HepG2 (cell line): ENCODE data around the gene C22orf15. TPM values are rescaled to one million over a fixed set of nuclear protein-coding genes. Genes with fewer than 3 reads are reported as not detected.

Experiments
- GABPB1 ChIP-seq: IDR thresholded peaks from 2 replicates; pipeline ENCODE4 v1.6.1; 2016; ENCODE audit warnings: mild to moderate bottlenecking, missing genetic modification reagents, moderate library complexity, missing compliant biosample characterization
- HES4 ChIP-seq: sonication (generic); formaldehyde crosslinking; IDR thresholded peaks from 2 replicates; pipeline ENCODE4 v1.9.0; 2021; ENCODE audit warnings: mild to moderate bottlenecking, missing genetic modification reagents, borderline replicate concordance
- HMG20A ChIP-seq: IDR thresholded peaks from 2 replicates; pipeline ENCODE4 v1.6.1; 2016; ENCODE audit warnings: borderline replicate concordance
- IRX3 ChIP-seq: sonication (generic); formaldehyde crosslinking; IDR thresholded peaks from 2 replicates; pipeline ENCODE4 v1.8.1; 2023; ENCODE audit warnings: mild to moderate bottlenecking, low read depth, missing genetic modification reagents, borderline replicate concordance
- KDM6A ChIP-seq: IDR thresholded peaks from 2 replicates; pipeline ENCODE4 v1.6.1; 2016; ENCODE audit warnings: low read depth
- KLF11 ChIP-seq: IDR thresholded peaks from 2 replicates; pipeline ENCODE4 v1.6.1; 2016; ENCODE audit warnings: missing compliant biosample characterization
- MAX ChIP-seq: IDR thresholded peaks from 2 replicates; pipeline ENCODE4 v1.6.1; 2012; ENCODE audit warnings: inconsistent platforms
- MYNN ChIP-seq: sonication (generic); formaldehyde crosslinking; IDR thresholded peaks from 2 replicates; pipeline ENCODE4 v1.4.0; 2020; ENCODE audit warnings: mild to moderate bottlenecking, low read depth, missing genetic modification reagents
- RAD21 ChIP-seq: fragments of 450-650 bp; formaldehyde crosslinking; IDR thresholded peaks from 2 replicates; pipeline ENCODE4 v1.5.0; 2020; ENCODE audit warnings: mild to moderate bottlenecking
- SAP130 ChIP-seq: IDR thresholded peaks from 2 replicates; pipeline ENCODE4 v1.6.1; 2016; ENCODE audit warnings: low read depth
- SPEN ChIP-seq: sonication (generic); formaldehyde crosslinking; IDR thresholded peaks from 2 replicates; pipeline ENCODE4 v1.5.1; 2020; ENCODE audit warnings: low read depth, mild to moderate bottlenecking, missing genetic modification reagents
- SRSF1 ChIP-seq: fragments of 200-400 bp; formaldehyde crosslinking; optimal IDR thresholded peaks from 2 replicates; pipeline ENCODE3; 2017; ENCODE audit warnings: mild to moderate bottlenecking, low read depth, low read length, moderate library complexity
- SSRP1 ChIP-seq: IDR thresholded peaks from 2 replicates; pipeline ENCODE4 v1.6.1; 2016; ENCODE audit warnings: control low read depth
- ZNF24 ChIP-seq: fragments of 450-650 bp; IDR thresholded peaks from 2 replicates; pipeline ENCODE4 v1.6.1; 2017; ENCODE audit warnings: antibody characterized with exemption, mild to moderate bottlenecking
- ZNF382 ChIP-seq: sonication (generic); formaldehyde crosslinking; IDR thresholded peaks from 2 replicates; pipeline ENCODE4 v1.5.0; 2020; ENCODE audit warnings: missing genetic modification reagents, mild to moderate bottlenecking, borderline replicate concordance
- ZNF563 ChIP-seq: sonication (generic); formaldehyde crosslinking; IDR thresholded peaks from 2 replicates; pipeline ENCODE4 v1.8.0; 2022; ENCODE audit warnings: mild to moderate bottlenecking, moderate library complexity, missing genetic modification reagents
- ZNF574 ChIP-seq: sonication (generic); formaldehyde crosslinking; IDR thresholded peaks from 2 replicates; pipeline ENCODE4 v1.4.0; 2020; ENCODE audit warnings: missing genetic modification reagents
- ZNF768 ChIP-seq: sonication (generic); formaldehyde crosslinking; IDR thresholded peaks from 2 replicates; pipeline ENCODE4 v1.4.0; 2020; ENCODE audit warnings: missing genetic modification reagents
- ZNF891 ChIP-seq: sonication (generic); formaldehyde crosslinking; IDR thresholded peaks from 2 replicates; pipeline ENCODE4 v1.5.0; 2020; ENCODE audit warnings: mild to moderate bottlenecking, missing genetic modification reagents
- polyA plus RNA-seq, 8 experiments: library from polyadenylated mRNA; depleted of rRNA in 3 of 8; stranded (reverse) in 7 of 8; unstranded in 1 of 8; fragments of >200 nt; fragmentation: Illumina TruSeq in 4 of 8; extraction: Trizol in 4 of 8; gene quantifications; 2 replicates each; pipeline versions ENCODE4 v1.2.1 to v1.2.3, GENCODE V29; 2011 to 2016; ENCODE audit warnings: low read depth in 4 of 8, missing spikeins in 1 of 8, mixed read lengths in 1 of 8; ENCODE audit not compliant: insufficient read depth in 1 of 8
- total RNA-seq, 5 experiments: library from RNA; depleted of rRNA; stranded (reverse); fragments of >200 nt; fragmentation: Illumina TruSeq; extraction: Trizol; gene quantifications; 2 replicates each; pipeline ENCODE4 v1.2.3, GENCODE V29; 2016; ENCODE audit warnings: low read depth in 1 of 5
- TF ChIP-seq, protein P1 (sequence below): sonication (generic); formaldehyde crosslinking; conservative IDR thresholded peaks from 2 replicates; pipeline ENCODE4 v1.4.0; 2020; ENCODE audit warnings: missing genetic modification reagents
- TF ChIP-seq, protein P2 (sequence below): sonication (generic); formaldehyde crosslinking; IDR thresholded peaks from 2 replicates; pipeline ENCODE4 v1.4.0; 2020; ENCODE audit warnings: missing genetic modification reagents
- TF ChIP-seq, protein P3 (sequence below): sonication (generic); formaldehyde crosslinking; IDR thresholded peaks from 2 replicates; pipeline ENCODE4 v1.8.0; 2022; ENCODE audit warnings: missing genetic modification reagents, mild to moderate bottlenecking, moderate library complexity, borderline replicate concordance

The C22orf15 gene
- total and polyA plus RNA-seq, 2 of the 13 experiments (the other 11 are each of a cell fraction or from before 2014, with no cell fraction given), result not detected

DNA sequence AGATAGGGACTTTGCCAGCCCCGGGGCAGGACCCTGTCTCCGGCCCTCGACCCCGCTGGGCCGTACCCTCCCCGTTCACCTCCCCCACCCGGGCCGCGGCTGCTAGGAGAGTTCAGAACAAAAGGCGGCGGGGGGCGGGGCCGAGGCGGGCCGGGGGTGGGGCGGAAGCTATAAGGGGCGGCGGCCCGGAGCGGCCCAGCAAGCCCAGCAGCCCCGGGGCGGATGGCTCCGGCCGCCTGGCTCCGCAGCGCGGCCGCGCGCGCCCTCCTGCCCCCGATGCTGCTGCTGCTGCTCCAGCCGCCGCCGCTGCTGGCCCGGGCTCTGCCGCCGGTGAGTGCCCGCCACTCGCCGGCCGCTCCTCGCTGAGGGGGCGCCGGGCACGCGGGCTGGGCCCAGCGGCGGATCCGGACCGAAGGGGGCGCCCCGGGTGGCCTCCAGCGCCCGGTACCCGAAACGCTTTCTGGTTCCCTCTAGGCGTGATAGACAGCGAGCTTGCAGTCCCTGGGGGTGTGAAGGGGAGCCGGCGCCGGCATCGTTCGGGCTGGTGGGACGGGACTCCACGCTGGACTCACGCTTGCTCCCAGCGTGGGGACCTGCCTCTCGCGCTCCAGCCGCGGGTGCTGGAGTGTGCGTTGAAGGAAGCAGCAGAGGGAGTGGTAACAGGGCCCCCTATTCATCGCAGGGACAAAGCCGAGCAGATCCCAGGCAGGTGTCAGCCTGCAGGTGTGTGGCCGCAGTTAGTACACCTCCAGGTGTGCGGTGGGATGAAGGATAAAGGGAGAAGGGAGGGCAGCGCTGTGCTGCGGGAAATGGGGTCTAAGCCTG is 10.1 kb downstream of the C22orf15 start, which contains the start of gene MMP11 (continued):
- TF ChIP-seq, protein P1, sequence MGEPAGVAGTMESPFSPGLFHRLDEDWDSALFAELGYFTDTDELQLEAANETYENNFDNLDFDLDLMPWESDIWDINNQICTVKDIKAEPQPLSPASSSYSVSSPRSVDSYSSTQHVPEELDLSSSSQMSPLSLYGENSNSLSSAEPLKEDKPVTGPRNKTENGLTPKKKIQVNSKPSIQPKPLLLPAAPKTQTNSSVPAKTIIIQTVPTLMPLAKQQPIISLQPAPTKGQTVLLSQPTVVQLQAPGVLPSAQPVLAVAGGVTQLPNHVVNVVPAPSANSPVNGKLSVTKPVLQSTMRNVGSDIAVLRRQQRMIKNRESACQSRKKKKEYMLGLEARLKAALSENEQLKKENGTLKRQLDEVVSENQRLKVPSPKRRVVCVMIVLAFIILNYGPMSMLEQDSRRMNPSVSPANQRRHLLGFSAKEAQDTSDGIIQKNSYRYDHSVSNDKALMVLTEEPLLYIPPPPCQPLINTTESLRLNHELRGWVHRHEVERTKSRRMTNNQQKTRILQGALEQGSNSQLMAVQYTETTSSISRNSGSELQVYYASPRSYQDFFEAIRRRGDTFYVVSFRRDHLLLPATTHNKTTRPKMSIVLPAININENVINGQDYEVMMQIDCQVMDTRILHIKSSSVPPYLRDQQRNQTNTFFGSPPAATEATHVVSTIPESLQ (CRISPR knock-in tag), result no peak
- TF ChIP-seq GABPB1 (CRISPR knock-in tag) (peak; percentile 39; the same call in 1 of the 2 replicates), SAP130 (CRISPR knock-in tag) (0 out of 2 replicates have a peak, but pooled peaks have one; percentile 20), ZNF563 (peak; percentile 43; the same call in 1 of the 2 replicates), SPEN (CRISPR knock-in tag) (peak; percentile 23; the same call in 1 of the 2 replicates), IRX3 (CRISPR knock-in tag) (peak; percentile 34; the same call in 1 of the 2 replicates), RAD21 (CRISPR knock-in tag) (peak; percentile 36; the same call in 1 of the 2 replicates), ZNF891 (CRISPR knock-in tag) (0 out of 2 replicates have a peak, but pooled peaks have one; percentile 31), HMG20A (no peak), KDM6A (CRISPR knock-in tag) (no peak), MAX (peak; percentile 15; the same call in 1 of the 2 replicates), SSRP1 (no peak), SRSF1 (no peak), ZNF382 (no peak), ZNF24 (no peak), ZNF768 (CRISPR knock-in tag) (0 out of 2 replicates have a peak, but pooled peaks have one; percentile 19), HES4 (peak; percentile 41; the same call in 1 of the 2 replicates), KLF11 (no peak), ZNF574 (CRISPR knock-in tag) (peak; percentile 55), MYNN (CRISPR knock-in tag) (no peak)
- TF ChIP-seq, protein P2, sequence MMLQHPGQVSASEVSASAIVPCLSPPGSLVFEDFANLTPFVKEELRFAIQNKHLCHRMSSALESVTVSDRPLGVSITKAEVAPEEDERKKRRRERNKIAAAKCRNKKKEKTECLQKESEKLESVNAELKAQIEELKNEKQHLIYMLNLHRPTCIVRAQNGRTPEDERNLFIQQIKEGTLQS (CRISPR knock-in tag), result no peak
- TF ChIP-seq, protein P3, sequence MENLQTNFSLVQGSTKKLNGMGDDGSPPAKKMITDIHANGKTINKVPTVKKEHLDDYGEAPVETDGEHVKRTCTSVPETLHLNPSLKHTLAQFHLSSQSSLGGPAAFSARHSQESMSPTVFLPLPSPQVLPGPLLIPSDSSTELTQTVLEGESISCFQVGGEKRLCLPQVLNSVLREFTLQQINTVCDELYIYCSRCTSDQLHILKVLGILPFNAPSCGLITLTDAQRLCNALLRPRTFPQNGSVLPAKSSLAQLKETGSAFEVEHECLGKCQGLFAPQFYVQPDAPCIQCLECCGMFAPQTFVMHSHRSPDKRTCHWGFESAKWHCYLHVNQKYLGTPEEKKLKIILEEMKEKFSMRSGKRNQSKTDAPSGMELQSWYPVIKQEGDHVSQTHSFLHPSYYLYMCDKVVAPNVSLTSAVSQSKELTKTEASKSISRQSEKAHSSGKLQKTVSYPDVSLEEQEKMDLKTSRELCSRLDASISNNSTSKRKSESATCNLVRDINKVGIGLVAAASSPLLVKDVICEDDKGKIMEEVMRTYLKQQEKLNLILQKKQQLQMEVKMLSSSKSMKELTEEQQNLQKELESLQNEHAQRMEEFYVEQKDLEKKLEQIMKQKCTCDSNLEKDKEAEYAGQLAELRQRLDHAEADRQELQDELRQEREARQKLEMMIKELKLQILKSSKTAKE (CRISPR knock-in tag), result no peak
